Nephron (organoid): ENCODE results near the gene KRT74.

ENCODE experiments used
- H3K27ac Mint-ChIP-seq, 3 experiments: 2 replicates each; pipeline ENCODE4 v1.8.0; 2020; ENCODE audit warnings: mixed read lengths in 3 of 3, mild to moderate bottlenecking in 2 of 3, moderate library complexity in 1 of 3
- H3K27me3 Mint-ChIP-seq: 2 replicates; pipeline ENCODE4 v1.8.0; 2021; ENCODE audit warnings: low read depth, mild to moderate bottlenecking, moderate library complexity, mixed read lengths
- H3K36me3 Mint-ChIP-seq: 2 replicates; pipeline ENCODE4 v1.8.0; 2020; ENCODE audit warnings: low read depth, mixed read lengths
- H3K4me1 Mint-ChIP-seq: 2 replicates; pipeline ENCODE4 v1.8.0; 2020; ENCODE audit warnings: mixed read lengths
- H3K4me3 Mint-ChIP-seq, 3 experiments: 2 replicates each; pipeline ENCODE4 v1.8.0; 2020; ENCODE audit warnings: mild to moderate bottlenecking in 3 of 3, mixed read lengths in 3 of 3, moderate library complexity in 2 of 3
- H3K9me3 Mint-ChIP-seq: 2 replicates; pipeline ENCODE4 v1.8.0; 2020; ENCODE audit warnings: mixed read lengths
- CTCF ChIP-seq, 3 experiments: fragments of 200-600 bp; sonication (generic); IDR thresholded peaks; one replicate each; pipeline ENCODE4 v1.5.0; 2021; ENCODE audit warnings: antibody characterized with exemption in 3 of 3; ENCODE audit not compliant: unreplicated experiment in 3 of 3

Gene KRT74

DNA sequence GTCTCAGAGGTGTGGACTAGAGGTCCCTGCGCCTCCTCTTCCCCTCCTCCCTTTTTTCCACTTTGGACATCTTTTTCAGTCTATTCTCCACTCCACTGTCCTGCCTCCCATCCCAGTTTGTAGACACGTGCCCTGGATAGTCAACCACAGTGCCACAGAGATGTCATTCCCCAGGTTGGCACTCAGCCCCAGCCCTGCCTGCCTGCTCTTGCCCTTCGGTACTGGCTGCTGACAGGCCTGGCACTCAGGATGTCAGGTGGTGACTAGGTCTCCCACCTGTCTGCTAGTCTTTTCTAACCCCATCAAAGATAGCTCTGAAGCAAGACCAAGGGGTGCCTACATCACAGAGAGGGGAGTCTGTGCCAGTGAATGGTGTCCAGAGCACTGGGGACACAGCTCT, 36.5 kb downstream of the KRT74 start:
- Mint-ChIP-seq H3K4me1 (peaks cover 8% of the 10 kb centered on the region), H3K9me3 (no peaks in the 10 kb centered on the region), H3K27me3 (peaks cover 5% of the 10 kb centered on the region), H3K4me3 (no peak overlapping the region), H3K36me3 (no peaks in the 10 kb centered on the region), H3K27ac (no peak overlapping the region)
- no peak for TF ChIP-seq CTCF (IDR thresholded peaks at IDR 0.05; ENCODE audit: unreplicated experiment in 3 of 3)

DNA sequence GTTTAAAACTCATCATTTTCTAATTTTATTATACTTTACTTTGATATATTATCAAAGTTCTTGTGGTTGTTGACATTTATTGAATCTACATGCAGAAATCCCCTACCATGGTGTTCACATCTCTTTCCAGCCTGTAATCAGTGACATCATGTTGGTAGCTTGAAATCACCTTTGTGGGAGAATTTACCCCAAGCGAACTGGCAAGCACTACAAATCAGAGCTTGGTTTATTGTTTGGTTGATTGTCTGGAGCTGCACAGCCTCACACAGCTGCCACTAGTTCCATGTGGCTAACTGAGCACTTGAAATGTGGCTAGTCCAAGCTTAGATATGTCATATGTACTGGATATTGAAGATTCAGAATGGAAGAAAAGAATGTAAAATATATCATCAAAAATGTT, 38.1 kb downstream of the KRT74 start:
- no peak overlapping the region for H3K4me3 Mint-ChIP-seq
- no peak for TF ChIP-seq CTCF (IDR thresholded peaks at IDR 0.05; ENCODE audit: unreplicated experiment in 3 of 3)
- H3K36me3 Mint-ChIP-seq, result no peaks in the 10 kb centered on the region
- no peak overlapping the region for H3K27ac Mint-ChIP-seq
- H3K9me3 Mint-ChIP-seq, result no peaks in the 10 kb centered on the region
- H3K4me1 Mint-ChIP-seq, result peaks cover 8% of the 10 kb centered on the region
- H3K27me3 Mint-ChIP-seq, result peaks cover 9% of the 10 kb centered on the region

DNA sequence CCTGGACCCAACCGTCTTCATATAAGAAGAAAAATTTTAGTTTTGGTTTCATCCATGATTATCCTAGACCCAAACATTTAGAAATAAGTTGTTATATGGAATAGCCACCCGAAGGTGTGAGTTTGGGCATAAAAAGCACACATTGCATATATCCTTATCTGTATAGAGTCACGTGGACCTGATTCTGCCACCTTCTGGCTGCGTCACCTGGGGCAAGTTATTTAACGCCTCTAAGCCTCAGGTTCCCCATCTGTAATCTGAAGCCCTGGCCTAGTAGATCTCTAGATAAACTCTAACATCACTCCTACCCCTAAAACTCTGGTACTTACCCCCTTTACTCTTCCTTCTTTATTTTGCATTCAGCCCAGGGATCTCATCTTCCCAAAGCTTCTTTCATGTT, 39.2 kb downstream of the KRT74 start:
- Mint-ChIP-seq H3K4me3 (no peak overlapping the region), H3K27ac (no peak overlapping the region), H3K27me3 (peaks cover 9% of the 10 kb centered on the region), H3K4me1 (peaks cover 7% of the 10 kb centered on the region), H3K9me3 (no peaks in the 10 kb centered on the region), H3K36me3 (no peaks in the 10 kb centered on the region)
- no peak for TF ChIP-seq CTCF (IDR thresholded peaks at IDR 0.05; ENCODE audit: unreplicated experiment in 3 of 3)

DNA sequence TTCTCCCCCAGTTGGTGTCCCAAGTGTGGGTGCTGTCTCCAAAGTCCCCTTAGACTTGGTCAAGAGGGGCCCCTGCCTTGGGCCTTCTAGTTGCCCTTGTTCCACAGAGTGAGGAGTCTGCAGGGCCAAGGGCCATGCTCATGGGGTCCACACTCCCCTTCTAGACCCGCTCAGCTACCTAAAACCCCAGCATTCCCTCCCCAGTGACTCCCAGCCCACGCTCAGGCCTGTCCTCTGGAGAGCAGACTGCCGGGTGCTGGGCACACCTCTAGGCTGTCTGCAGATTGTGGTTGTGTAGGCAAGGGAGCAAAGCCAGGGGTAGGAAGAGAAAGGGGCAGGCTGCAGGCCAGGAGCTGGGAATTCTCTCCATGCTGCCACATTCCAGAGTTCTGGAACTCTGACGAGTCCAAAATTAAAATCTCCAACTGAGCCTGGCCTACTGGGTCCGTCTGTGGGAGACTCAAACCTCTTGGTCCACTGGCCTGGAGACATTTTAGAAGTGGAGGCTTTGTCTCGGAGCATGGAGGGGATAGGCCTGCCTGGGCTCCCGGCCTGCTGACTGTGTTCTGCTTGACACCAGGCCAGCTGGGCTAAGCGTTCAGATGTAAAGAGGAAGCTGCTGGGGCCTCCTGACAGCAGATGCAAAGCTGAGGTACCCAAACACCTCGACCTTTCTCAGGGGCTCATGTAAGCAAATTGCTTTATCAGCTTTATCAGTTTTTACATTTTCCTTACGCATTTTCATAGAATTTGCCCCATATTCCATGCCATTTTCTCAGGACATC, 39.8 kb downstream of the KRT74 start:
- Mint-ChIP-seq H3K27me3 (peaks cover 9% of the 10 kb centered on the region), H3K4me1 (peaks cover 1% of the 10 kb centered on the region), H3K27ac (no peak overlapping the region), H3K4me3 (no peak overlapping the region), H3K36me3 (no peaks in the 10 kb centered on the region), H3K9me3 (no peaks in the 10 kb centered on the region)
- no peak for TF ChIP-seq CTCF (IDR thresholded peaks at IDR 0.05; ENCODE audit: unreplicated experiment in 3 of 3)

GRCh38 chr12:52532636-52533035, 41.0 kb downstream of the KRT74 start:
- Mint-ChIP-seq H3K4me1 (no peaks in the 10 kb centered on the region), H3K27me3 (peaks cover 15% of the 10 kb centered on the region), H3K27ac (no peak overlapping the region), H3K4me3 (no peak overlapping the region), H3K9me3 (no peaks in the 10 kb centered on the region), H3K36me3 (no peaks in the 10 kb centered on the region)
- TF ChIP-seq CTCF (IDR thresholded peaks at IDR 0.05; ENCODE audit: unreplicated experiment in 3 of 3), result no peak
